Fibroblast of lung (primary cell): Measurements from ENCODE around the gene C1QTNF8. TPM values are rescaled to one million over a fixed set of nuclear protein-coding genes. Genes with fewer than 3 reads are reported as not detected.
A peak's percentile ranks its signal among the peaks of the same experiment; 100 is the strongest.

Experiments
- DNase-seq, 2 donors: peaks; one replicate each; pipeline versions ENCODE4 v3.0.0 to v3.0.0-alpha.2; 2010; ENCODE audit warnings: low read depth in 2 of 2
- H2AFZ ChIP-seq: 2 replicates; pipeline ENCODE4 v1.5.1; 2012; ENCODE audit warnings: low read length, control low read depth, inconsistent platforms
- H3K27ac ChIP-seq: 2 replicates; pipeline ENCODE4 v1.5.1; 2011; ENCODE audit warnings: low read length, control low read depth; ENCODE audit not compliant: insufficient read depth
- H3K27me3 ChIP-seq: 2 replicates; pipeline ENCODE4 v1.5.1; 2011; ENCODE audit warnings: mild to moderate bottlenecking, low read length; ENCODE audit not compliant: control insufficient read depth, insufficient read depth
- H3K36me3 ChIP-seq: 2 replicates; pipeline ENCODE4 v1.5.1; 2011; ENCODE audit warnings: low read length; ENCODE audit not compliant: control insufficient read depth, insufficient read depth
- H3K4me1 ChIP-seq: 2 replicates; pipeline ENCODE4 v1.5.1; 2011; ENCODE audit warnings: low read length; ENCODE audit not compliant: control insufficient read depth, insufficient read depth; ENCODE audit errors: extremely low read depth
- H3K4me2 ChIP-seq: 2 replicates; pipeline ENCODE4 v1.5.1; 2011; ENCODE audit warnings: low read length, control low read depth; ENCODE audit not compliant: insufficient read depth; ENCODE audit errors: extremely low read depth
- H3K4me3 ChIP-seq, 4 experiments: fragments of 200-600 bp in 1 of 4; sonication (generic) in 1 of 4; replicated peaks in 1 of 4; 2 replicates each; pipeline ENCODE4 v1.5.1; 2011 to 2016; ENCODE audit warnings: low read length in 4 of 4, low read depth in 3 of 4, mild to moderate bottlenecking in 3 of 4, control low read depth in 2 of 4, inconsistent platforms in 1 of 4, mixed read lengths in 1 of 4; ENCODE audit not compliant: insufficient read depth in 1 of 4; ENCODE audit errors: control extremely low read depth in 1 of 4
- H3K79me2 ChIP-seq: 2 replicates; pipeline ENCODE4 v1.5.1; 2012; ENCODE audit warnings: mild to moderate bottlenecking, low read length, inconsistent platforms; ENCODE audit not compliant: control insufficient read depth, insufficient read depth
- H3K9ac ChIP-seq: 2 replicates; pipeline ENCODE4 v1.5.1; 2011; ENCODE audit warnings: mild to moderate bottlenecking, low read length, control low read depth; ENCODE audit not compliant: insufficient read depth
- H3K9me3 ChIP-seq: 2 replicates; pipeline ENCODE4 v1.5.1; 2012; ENCODE audit warnings: low read depth, low read length; ENCODE audit not compliant: control insufficient read depth, insufficient read depth
- H4K20me1 ChIP-seq: 2 replicates; pipeline ENCODE4 v1.5.1; 2011; ENCODE audit warnings: low read length; ENCODE audit not compliant: control insufficient read depth, insufficient read depth; ENCODE audit errors: extremely low read depth
- CTCF ChIP-seq, 2 donors: IDR thresholded peaks in 1 of 2; conservative IDR thresholded peaks in 1 of 2; 1 replicate in 1 of 2; 2 replicates in 1 of 2; pipeline ENCODE4 v1.5.1; 2011 to 2012; ENCODE audit warnings: low read length in 2 of 2, control low read depth in 1 of 2, inconsistent platforms in 1 of 2, low read depth in 1 of 2, mild to moderate bottlenecking in 1 of 2
- EZH2 ChIP-seq: IDR thresholded peaks from 2 replicates; pipeline ENCODE4 v1.5.1; 2012; ENCODE audit warnings: low read length, control low read depth, mild to moderate bottlenecking; ENCODE audit errors: missing control alignments
- polyA plus RNA-seq, 2 donors: library from polyadenylated mRNA; depleted of rRNA in 1 of 2; stranded (reverse) in 1 of 2; unstranded in 1 of 2; fragments of >200 nt; gene quantifications; 2 replicates each; pipeline ENCODE4 v1.2.1, GENCODE V29; 2011 to 2012; ENCODE audit warnings: missing spikeins in 1 of 2
- total RNA-seq: library from RNA; depleted of rRNA; stranded (reverse); fragments of >200 nt; gene quantifications from 2 replicates; pipeline ENCODE4 v1.2.1, GENCODE V29; 2014

Gene C1QTNF8
- total and polyA plus RNA-seq, 2 donors (not counting 1 experiment from before 2014, with no cell fraction given): not detected

- no peak overlapping the region for H3K4me3 ChIP-seq
- no peak for TF ChIP-seq CTCF (conservative IDR thresholded peaks at IDR 0.05 in 1 of 2, IDR thresholded peaks at IDR 0.05 in 1 of 2; ENCODE audit: low read depth in 1 of 2, low read length in 2 of 2)
- no peaks in the 10 kb centered on the region for H3K4me1 ChIP-seq
- no peak overlapping the region for H2AFZ ChIP-seq
- H3K79me2 ChIP-seq: no peaks in the 10 kb centered on the region
- H4K20me1 ChIP-seq: no peaks in the 10 kb centered on the region
- H3K9me3 ChIP-seq: no peaks in the 10 kb centered on the region
- no peak overlapping the region for H3K27ac ChIP-seq
- H3K9ac ChIP-seq: no peak overlapping the region
- no peak overlapping the region for H3K4me2 ChIP-seq
- no peaks in the 10 kb centered on the region for H3K36me3 ChIP-seq
- no peaks in the 10 kb centered on the region for H3K27me3 ChIP-seq
- no peak for DNase-seq
These were observed 40.5 kb downstream of the C1QTNF8 start for GRCh38 chr16:1055557-1055924.

- Histone ChIP-seq H3K9ac (no peak overlapping the region), H3K9me3 (no peaks in the 10 kb centered on the region), H3K36me3 (no peaks in the 10 kb centered on the region), H3K4me3 (no peak overlapping the region), H3K79me2 (no peaks in the 10 kb centered on the region), H3K4me1 (no peaks in the 10 kb centered on the region), H3K4me2 (no peak overlapping the region), H4K20me1 (no peaks in the 10 kb centered on the region), H3K27me3 (no peaks in the 10 kb centered on the region), H3K27ac (no peak overlapping the region), H2AFZ (no peak overlapping the region)
- TF ChIP-seq CTCF (conservative IDR thresholded peaks at IDR 0.05 in 1 of 2, IDR thresholded peaks at IDR 0.05 in 1 of 2; ENCODE audit: low read depth in 1 of 2, low read length in 2 of 2): peak; percentile 52 to 67
- TF ChIP-seq EZH2: no peak
- peak; percentile 23 to 42 for DNase-seq
These were observed 41.1 kb downstream of the C1QTNF8 start for GRCh38 chr16:1054660-1055556.

- no peak overlapping the region for H2AFZ ChIP-seq
- no peak overlapping the region for H3K27ac ChIP-seq
- H3K36me3 ChIP-seq: no peaks in the 10 kb centered on the region
- H3K9ac ChIP-seq: no peak overlapping the region
- no peaks in the 10 kb centered on the region for H3K79me2 ChIP-seq
- no peak overlapping the region for H3K4me2 ChIP-seq
- H3K27me3 ChIP-seq: no peaks in the 10 kb centered on the region
- no peak for TF ChIP-seq CTCF (conservative IDR thresholded peaks at IDR 0.05 in 1 of 2, IDR thresholded peaks at IDR 0.05 in 1 of 2; ENCODE audit: low read depth in 1 of 2, low read length in 2 of 2)
- TF ChIP-seq EZH2: no peak
- DNase-seq: no peak
- H3K4me3 ChIP-seq: no peak overlapping the region
- H4K20me1 ChIP-seq: no peaks in the 10 kb centered on the region
- no peaks in the 10 kb centered on the region for H3K9me3 ChIP-seq
- H3K4me1 ChIP-seq: no peaks in the 10 kb centered on the region
These were observed 42.2 kb downstream of the C1QTNF8 start for GRCh38 chr16:1053700-1054368.
